Activated naive CD8-positive, alpha-beta T cell treated with anti-CD3 and anti-CD28 coated beads for 36 hours (primary cell): ENCODE results near the gene FCN1. TPM values are rescaled to one million over a fixed set of nuclear protein-coding genes. Genes with fewer than 3 reads are reported as not detected.

Source experiments
- DNase-seq: peaks from one replicate; pipeline ENCODE4 v3.0.0; 2021
- H3K27ac Mint-ChIP-seq: one replicate; pipeline ENCODE4 v1.8.0; 2022; ENCODE audit warnings: mild to moderate bottlenecking, moderate library complexity, mixed read lengths
- H3K27me3 Mint-ChIP-seq: one replicate; pipeline ENCODE4 v1.8.0; 2022; ENCODE audit warnings: mild to moderate bottlenecking, mixed read lengths
- H3K36me3 Mint-ChIP-seq: one replicate; pipeline ENCODE4 v1.8.0; 2021; ENCODE audit warnings: mild to moderate bottlenecking, mixed read lengths
- H3K4me1 Mint-ChIP-seq: one replicate; pipeline ENCODE4 v1.8.0; 2021; ENCODE audit warnings: mixed read lengths
- H3K4me3 Mint-ChIP-seq: one replicate; pipeline ENCODE4 v1.8.0; 2022; ENCODE audit warnings: mild to moderate bottlenecking, moderate library complexity, mixed read lengths
- H3K9me3 Mint-ChIP-seq: one replicate; pipeline ENCODE4 v1.8.0; 2022; ENCODE audit warnings: mixed read lengths
- total RNA-seq, 2 experiments: library from RNA; stranded (reverse); gene quantifications; one replicate each; pipeline ENCODE4 v1.2.3, GENCODE V29; 2021

The FCN1 gene
- total RNA-seq, 2 experiments from 2014 or later = not detected

DNA sequence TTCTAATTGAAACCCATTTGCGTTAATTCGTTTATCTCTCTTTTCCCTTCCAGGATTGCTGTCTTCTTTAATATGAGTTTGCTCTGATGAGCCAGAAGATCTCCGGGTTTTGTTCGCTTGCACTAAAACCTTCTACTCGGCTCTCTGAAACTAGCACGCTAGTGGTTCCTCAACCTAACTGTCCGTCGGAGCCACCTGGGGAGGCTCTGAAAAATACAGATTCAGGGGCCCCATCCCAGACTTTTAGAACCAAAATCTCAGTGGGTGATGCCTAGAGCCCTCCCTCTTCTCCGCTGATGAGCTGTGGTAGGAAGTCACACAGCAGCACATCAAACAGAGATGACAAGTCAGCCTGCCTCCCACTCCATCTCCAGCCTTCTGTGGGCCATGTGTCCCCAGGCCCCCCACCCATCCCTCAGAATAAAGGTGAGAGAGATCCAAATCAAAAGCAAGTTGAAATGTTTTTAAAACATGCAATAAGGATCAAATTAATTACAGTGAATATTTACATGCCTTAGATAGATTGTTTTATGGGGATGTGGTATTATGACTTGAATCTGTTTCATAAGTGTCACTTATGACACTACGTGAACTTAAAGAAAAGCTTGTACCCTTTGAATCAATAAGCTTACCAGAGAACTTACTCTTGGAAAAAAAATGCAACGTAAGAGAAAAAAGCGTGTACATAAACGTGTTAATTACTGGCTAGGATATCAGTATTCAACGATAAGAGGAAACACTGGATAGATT, 20.7 kb downstream of the FCN1 start:
- no peak overlapping the region for H3K27ac Mint-ChIP-seq
- no peak for DNase-seq
- H3K4me1 Mint-ChIP-seq = no peaks in the 10 kb centered on the region
- peaks cover 5% of the 10 kb centered on the region for H3K36me3 Mint-ChIP-seq
- peaks cover 10% of the 10 kb centered on the region for H3K9me3 Mint-ChIP-seq
- H3K4me3 Mint-ChIP-seq = no peak overlapping the region
- peaks cover 12% of the 10 kb centered on the region for H3K27me3 Mint-ChIP-seq

DNA sequence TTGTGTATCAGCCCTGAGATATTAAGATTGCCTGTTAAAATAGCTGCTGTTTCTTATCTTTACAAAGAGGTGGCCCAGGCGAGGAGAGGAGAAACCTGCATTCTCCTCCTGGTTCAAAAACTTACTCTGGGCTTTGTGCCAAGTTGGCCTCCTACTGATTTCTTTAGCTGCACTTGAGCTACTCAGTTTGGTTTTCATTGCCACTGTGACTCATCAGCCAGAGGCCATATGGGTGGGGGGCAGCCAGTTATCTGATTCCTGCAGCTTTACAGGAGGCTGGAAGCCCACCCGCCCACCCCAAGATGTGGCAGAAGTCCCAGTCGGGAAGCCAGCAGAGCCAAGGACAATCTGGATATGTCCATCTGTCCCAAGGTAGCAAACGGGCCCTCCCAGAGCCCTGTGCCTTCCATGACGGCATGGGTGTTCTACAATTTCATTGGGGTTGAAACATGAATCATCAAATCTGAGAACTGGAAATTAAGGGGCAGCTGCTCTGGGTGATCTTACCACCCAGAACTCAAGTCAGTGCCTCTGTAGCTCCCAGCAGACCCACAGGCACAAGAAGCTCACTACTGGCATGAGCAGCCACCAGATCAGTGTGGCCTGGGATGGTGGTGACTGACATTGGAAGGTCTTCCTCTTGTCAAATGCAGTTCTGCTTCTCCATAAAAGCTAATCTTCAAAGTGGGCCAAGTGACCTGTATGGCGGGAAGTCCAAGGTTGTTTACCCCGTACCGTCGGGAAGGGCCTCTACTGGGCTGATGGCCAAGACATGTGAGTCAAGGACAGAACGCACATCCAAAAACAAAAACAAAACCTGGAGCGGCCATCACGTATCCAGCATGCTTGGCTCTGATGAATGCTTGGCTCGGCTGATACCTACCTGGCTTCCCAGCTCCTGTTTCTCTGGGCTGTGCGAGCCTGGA, 21.5 kb downstream of the FCN1 start:
- no peak for DNase-seq
- Mint-ChIP-seq H3K27ac (no peak overlapping the region), H3K27me3 (peaks cover 12% of the 10 kb centered on the region), H3K36me3 (peaks cover 5% of the 10 kb centered on the region), H3K4me3 (no peak overlapping the region), H3K9me3 (peaks cover 10% of the 10 kb centered on the region), H3K4me1 (no peaks in the 10 kb centered on the region)

DNA sequence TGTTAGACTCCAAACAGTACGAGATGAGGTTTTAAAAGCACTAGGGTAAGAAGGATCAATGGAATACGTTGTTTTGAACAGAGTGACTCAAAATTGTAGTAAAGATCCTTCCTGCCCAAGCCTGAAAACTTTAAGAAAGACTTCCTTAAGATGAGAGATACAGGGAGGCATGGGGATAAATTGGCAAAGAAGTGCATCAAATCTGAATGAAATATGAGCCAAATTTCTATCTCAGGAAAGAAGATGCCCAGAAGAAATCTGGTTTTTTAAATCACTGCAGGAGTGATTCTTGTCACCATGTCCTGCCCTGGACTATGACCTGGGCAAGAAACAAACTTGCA, 22.2 kb downstream of the FCN1 start:
- Mint-ChIP-seq H3K36me3 (peaks cover 5% of the 10 kb centered on the region), H3K4me1 (no peaks in the 10 kb centered on the region), H3K27me3 (peaks cover 12% of the 10 kb centered on the region), H3K9me3 (peaks cover 10% of the 10 kb centered on the region), H3K4me3 (no peak overlapping the region), H3K27ac (no peak overlapping the region)
- DNase-seq = no peak

DNA sequence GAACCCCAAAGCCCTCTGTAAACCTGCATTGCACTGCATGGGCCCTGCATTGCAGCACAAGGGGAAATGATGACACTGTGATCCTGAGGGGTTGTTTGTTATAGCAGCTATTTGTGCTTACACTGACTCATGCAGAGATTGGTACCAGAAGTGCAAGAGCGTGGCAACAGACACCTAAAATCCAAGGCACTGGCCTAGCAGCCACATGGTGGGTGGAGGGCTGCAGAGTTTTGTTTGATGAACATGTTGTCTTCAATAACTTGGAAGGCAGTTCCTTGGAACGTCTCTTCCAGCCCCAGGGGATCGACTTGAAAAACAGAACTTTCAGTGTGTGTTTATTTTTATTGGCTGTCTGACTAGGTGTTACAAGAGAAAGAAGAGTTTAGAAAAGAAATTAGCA, 22.6 kb downstream of the FCN1 start:
- peaks cover 12% of the 10 kb centered on the region for H3K27me3 Mint-ChIP-seq
- no peaks in the 10 kb centered on the region for H3K4me1 Mint-ChIP-seq
- H3K9me3 Mint-ChIP-seq = peaks cover 10% of the 10 kb centered on the region
- peaks cover 5% of the 10 kb centered on the region for H3K36me3 Mint-ChIP-seq
- no peak for DNase-seq
- no peak overlapping the region for H3K4me3 Mint-ChIP-seq
- H3K27ac Mint-ChIP-seq = no peak overlapping the region

DNA sequence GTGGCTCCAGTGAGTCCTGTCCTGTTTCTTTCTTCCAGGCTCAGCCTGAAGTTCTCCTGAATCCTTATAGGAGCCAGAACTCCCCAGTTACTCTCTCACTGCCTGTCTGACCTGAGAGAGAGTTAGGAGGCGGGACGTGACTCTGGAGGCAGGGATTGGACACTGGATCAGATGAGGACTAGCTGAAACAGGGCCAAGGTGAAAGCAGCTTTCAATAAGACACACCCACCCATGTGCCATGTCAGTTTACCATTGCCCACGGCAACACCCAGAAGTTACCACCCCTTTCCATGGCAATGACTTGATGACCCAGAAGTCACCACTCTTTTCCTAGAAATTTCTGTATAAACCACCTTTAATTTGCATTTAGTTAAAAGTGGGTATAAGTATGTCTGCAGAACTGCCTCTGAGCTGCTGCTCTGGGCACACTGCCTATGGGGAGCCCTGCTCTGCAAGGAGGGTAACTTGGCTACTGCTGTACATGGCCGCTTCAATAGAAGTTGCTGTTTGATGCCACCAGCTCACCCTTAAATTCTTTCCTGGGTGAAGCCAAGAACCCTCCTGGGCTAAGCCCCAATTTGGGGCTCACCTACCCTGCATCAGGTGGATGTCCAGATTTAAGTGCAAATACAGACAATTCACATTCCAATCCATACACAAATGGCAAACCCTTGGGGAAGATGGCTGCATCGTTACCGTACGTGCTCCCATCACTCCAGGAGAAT, 23.4 kb downstream of the FCN1 start:
- peaks cover 5% of the 10 kb centered on the region for H3K36me3 Mint-ChIP-seq
- H3K4me3 Mint-ChIP-seq = no peak overlapping the region
- H3K27ac Mint-ChIP-seq = no peak overlapping the region
- no peaks in the 10 kb centered on the region for H3K4me1 Mint-ChIP-seq
- no peak for DNase-seq
- H3K27me3 Mint-ChIP-seq = peaks cover 10% of the 10 kb centered on the region
- H3K9me3 Mint-ChIP-seq = peaks cover 8% of the 10 kb centered on the region

DNA sequence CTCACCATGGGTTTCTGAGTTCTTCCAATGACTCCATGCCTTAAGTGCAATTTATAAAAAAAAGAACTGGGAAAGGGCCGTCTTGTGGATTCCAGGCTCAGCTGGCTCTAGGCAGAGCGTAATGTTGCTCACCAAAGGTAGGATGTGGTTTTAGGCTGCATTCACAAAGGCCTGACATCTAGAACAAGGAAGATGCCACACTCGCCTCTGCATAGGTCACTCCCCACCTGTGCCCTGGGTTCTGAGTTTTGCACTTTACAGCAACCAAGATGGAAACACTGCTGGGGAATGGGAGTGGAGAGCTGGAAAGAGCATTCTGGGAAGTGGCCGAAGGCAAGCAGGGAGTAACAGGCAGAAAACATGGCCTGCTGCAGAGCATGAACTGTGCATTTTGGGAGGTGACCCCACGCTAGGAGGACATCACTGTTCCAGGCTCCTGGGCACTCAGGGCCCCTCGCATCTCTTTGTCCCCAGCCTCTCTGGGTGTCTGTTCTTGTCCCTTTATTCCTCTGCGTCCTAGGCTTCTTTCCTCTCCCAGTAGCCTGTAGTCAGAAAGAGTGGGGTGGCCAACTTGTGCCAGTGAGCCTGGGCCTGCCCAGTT, 24.8 kb downstream of the FCN1 start:
- Mint-ChIP-seq H3K27ac (no peak overlapping the region), H3K4me1 (no peaks in the 10 kb centered on the region), H3K36me3 (no peaks in the 10 kb centered on the region), H3K4me3 (no peak overlapping the region), H3K9me3 (no peaks in the 10 kb centered on the region), H3K27me3 (peaks cover 7% of the 10 kb centered on the region)
- no peak for DNase-seq

DNA sequence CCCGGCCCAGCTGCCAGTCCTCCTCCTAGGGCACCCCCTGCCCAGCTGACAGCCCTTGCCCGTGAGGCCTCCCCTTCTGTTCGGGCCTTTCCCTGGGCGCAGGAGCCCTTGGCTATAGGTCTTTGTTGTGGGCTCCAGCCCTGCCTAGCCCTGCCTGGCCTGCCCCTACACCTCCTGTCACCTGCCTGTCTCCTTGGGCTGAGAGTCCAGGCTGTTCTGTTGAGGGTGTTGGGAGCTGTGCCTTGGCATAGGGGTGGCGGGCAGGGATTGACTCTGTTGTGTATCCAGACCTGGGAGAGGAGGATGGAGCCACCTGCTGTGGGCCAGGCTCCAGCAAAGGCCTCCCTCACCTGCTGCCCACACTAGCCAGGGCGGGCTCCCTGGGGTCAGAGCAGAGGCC, 25.5 kb downstream of the FCN1 start:
- H3K27me3 Mint-ChIP-seq = peaks cover 7% of the 10 kb centered on the region
- no peaks in the 10 kb centered on the region for H3K36me3 Mint-ChIP-seq
- H3K9me3 Mint-ChIP-seq = no peaks in the 10 kb centered on the region
- no peak overlapping the region for H3K27ac Mint-ChIP-seq
- no peak for DNase-seq
- H3K4me3 Mint-ChIP-seq = no peak overlapping the region
- no peaks in the 10 kb centered on the region for H3K4me1 Mint-ChIP-seq

DNA sequence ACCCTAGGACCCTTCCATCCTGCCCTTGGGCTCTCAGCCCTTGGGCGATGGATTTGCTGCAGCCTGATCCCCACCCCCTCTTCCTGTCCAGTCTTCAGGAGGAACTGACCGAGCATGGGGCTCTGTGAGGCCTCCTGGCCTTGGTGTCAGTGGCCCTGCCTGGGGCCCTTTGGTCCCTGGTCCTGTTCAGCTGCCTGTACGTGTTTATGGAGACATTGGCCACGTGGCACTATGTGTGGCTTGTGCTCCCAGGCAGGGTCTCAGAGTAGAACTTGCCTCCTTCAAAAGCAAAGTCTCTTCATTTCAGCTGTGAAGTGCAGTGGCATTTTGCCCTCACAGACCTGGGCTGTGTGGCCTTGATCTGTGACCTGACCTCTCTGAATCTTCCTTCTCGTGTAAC, 26.0 kb downstream of the FCN1 start:
- Mint-ChIP-seq H3K9me3 (no peaks in the 10 kb centered on the region), H3K36me3 (no peaks in the 10 kb centered on the region), H3K4me1 (no peaks in the 10 kb centered on the region), H3K27me3 (peaks cover 7% of the 10 kb centered on the region), H3K27ac (no peak overlapping the region), H3K4me3 (no peak overlapping the region)
- no peak for DNase-seq

DNA sequence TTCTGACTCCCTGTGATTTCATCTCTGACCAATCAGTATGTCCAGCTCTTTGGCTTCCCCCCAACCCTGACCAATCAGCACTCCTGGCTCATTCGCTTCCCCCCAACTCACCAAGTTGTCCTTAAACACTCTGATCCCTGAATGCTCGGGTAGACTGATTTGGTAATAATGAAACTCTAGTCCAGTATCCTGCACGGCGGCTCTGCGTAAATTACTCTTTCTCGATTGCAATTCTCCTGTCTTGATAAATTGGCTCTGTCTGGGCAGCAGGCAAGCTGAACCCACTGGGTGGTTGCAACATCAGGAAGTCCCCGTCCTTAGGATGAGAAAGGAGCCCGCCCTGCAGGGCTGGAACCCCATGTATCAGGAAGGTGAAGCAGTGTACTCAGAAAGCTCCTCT, 26.7 kb downstream of the FCN1 start:
- Mint-ChIP-seq H3K27me3 (peaks cover 7% of the 10 kb centered on the region), H3K9me3 (no peaks in the 10 kb centered on the region), H3K27ac (no peak overlapping the region), H3K4me1 (no peaks in the 10 kb centered on the region), H3K4me3 (no peak overlapping the region), H3K36me3 (no peaks in the 10 kb centered on the region)
- DNase-seq = no peak

DNA sequence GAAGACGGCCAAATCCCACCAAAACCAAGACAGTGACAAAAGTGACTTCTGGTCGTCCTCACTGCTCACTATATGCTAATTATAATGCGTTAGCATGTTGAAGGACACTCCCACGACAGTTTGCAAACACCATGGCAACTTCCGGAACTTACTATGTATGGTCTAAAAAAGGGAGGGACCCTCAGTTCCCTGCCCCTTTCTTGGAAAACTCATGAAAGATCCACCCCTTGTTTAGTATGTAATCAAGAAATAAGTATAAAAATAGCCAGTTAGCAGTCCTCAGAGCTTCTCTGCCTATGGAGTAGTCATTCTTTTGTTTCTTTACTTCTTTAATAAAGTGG, 27.6 kb downstream of the FCN1 start:
- H3K9me3 Mint-ChIP-seq = no peaks in the 10 kb centered on the region
- no peaks in the 10 kb centered on the region for H3K4me1 Mint-ChIP-seq
- H3K27me3 Mint-ChIP-seq = peaks cover 7% of the 10 kb centered on the region
- no peak for DNase-seq
- H3K36me3 Mint-ChIP-seq = no peaks in the 10 kb centered on the region
- no peak overlapping the region for H3K27ac Mint-ChIP-seq
- H3K4me3 Mint-ChIP-seq = no peak overlapping the region

DNA sequence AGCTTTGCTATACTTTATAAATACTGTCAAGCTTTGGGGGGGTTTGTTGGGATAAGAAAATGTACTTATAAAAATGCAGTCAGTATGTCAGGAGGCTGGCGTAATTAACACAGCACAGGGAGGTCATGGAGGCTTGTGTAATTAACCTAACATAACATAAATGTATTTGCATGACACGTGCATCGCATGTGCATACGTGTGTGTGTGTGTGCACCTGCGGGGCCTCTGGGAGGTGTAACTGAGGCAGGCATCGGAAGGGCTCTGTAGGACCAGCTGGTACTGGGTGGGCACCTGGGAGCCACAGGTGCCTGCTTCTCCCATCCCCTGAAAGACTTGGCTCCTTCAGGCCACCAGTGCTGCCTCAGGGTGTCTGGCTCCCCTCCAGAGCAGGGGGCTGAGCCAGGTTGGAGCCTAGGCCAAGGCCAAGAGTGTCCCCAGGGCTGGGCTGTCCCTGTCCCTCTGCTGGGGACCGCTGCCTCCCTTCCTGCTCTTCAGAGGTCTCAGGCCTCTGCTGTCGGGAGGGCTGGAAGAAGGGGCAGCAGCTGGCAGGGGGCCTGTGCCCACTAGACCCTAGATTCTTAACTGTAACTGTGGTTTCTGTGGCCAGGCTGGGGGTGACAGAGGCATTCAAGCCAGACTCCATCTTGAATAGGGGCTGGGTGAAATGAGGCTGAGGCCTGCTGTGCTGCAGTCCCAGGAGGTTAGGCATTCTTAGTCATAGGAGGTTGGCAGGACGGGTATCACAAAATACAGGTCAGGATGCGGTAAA, 28.1 kb downstream of the FCN1 start:
- DNase-seq = no peak
- Mint-ChIP-seq H3K4me3 (no peak overlapping the region), H3K4me1 (no peaks in the 10 kb centered on the region), H3K9me3 (no peaks in the 10 kb centered on the region), H3K36me3 (no peaks in the 10 kb centered on the region), H3K27me3 (peaks cover 7% of the 10 kb centered on the region), H3K27ac (no peak overlapping the region)

DNA sequence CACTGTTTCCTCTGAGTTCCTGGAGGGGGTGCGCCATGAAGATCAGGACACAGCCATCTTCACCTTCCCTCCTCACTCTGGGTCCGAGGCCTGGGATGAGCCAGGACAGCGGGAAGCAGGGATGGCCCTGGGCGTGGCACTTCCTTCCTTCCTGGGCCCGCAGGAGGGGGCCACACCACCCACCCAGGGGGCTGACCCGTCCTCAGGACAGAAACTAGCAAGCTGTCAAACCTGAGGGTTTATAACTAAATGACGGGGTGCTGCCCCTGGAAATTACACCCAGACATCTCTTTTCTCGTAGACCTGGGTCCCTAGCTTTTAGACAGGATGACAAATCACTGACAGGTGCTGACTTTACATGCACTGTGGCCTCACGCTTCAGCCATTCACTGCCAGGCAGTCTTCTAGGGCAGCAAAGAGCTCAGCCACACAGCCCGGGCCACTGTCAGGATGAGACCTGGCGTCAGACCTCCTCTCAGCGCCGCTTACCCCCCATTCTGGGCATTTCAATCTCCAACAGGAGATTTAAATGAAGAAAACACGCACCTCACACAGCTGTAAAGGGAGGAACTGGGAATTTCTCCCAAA, 29.0 kb downstream of the FCN1 start:
- Mint-ChIP-seq H3K27ac (no peak overlapping the region), H3K36me3 (no peaks in the 10 kb centered on the region), H3K27me3 (peaks cover 4% of the 10 kb centered on the region), H3K4me3 (no peak overlapping the region), H3K4me1 (no peaks in the 10 kb centered on the region), H3K9me3 (no peaks in the 10 kb centered on the region)
- DNase-seq = no peak

DNA sequence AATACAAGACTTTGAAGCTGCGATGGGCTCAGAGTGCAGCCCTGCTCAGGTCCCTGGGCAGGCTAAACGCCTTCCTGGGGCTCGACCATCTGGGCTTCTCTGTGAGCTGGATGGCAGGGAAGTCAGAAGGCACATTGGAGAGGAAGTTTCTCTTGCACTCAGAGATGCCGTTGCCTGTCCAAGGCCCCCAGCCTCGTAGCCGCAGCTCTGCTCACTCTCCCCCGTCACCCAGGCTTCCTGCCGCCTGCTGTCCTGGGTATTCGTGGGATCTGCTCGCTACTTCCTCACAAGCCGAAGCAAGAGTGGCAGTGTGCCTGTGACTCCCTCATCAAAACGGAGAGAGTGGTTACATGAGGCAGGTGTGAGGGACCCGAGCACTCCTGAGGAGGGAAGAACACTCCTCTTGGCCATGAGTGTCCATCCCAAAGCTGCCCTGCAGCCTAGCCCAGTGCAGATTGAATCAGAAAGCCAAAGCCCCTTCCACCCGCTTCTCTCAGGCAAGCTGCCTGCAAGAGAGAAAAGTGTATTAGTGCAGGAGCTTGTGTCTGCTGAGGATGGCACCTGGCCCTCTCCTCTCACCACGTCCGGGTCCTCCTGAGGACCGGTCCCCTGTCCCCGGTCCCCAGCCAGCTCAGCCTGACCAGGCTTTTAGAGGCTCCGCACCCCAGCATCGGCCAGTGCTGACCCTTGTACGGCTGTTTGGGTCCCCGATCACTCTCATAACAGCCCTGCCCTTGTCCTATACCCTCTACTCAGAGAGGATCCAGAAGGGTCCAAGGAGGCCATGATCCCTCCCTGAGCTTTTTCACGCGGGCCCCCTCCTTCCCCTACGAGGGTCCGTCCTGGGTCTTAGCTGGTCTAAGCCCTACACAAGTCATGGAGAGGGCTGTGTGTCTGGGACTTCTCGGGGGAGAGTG, 29.8 kb downstream of the FCN1 start:
- no peaks in the 10 kb centered on the region for H3K36me3 Mint-ChIP-seq
- peaks cover 4% of the 10 kb centered on the region for H3K27me3 Mint-ChIP-seq
- H3K4me1 Mint-ChIP-seq = no peaks in the 10 kb centered on the region
- H3K9me3 Mint-ChIP-seq = no peaks in the 10 kb centered on the region
- no peak overlapping the region for H3K4me3 Mint-ChIP-seq
- H3K27ac Mint-ChIP-seq = no peak overlapping the region
- no peak for DNase-seq
